Endometrium (tissue), 2 donors: Measurements from ENCODE around the gene MYH11.
"Not testable (repeated sequence)": the region's sequence is repeated elsewhere in the genome, so short reads cannot be mapped to it uniquely, and the experiment has no call there.

Experiments used
- FAIRE-seq: peaks from 2 replicates; lab custom pipeline; 2012; peaks lifted over from hg19 to GRCh38; lab: Jason Lieb, UNC
- donor health status: control.
- donor health status: control.

Gene MYH11

GRCh38 chr16:15839204-15839603 is 17.6 kb downstream of the MYH11 start:
- not testable (repeated sequence) for FAIRE-seq

GRCh38 chr16:15837761-15838160 is 19.1 kb downstream of the MYH11 start:
- FAIRE-seq, result no peak

GRCh38 chr16:15836965-15837611 is 19.7 kb downstream of the MYH11 start:
- no peak for FAIRE-seq

- FAIRE-seq, result no peak
Observed at GRCh38 chr16:15836074-15836473, 20.8 kb downstream of the MYH11 start.

GRCh38 chr16:15835136-15835878 is 21.5 kb downstream of the MYH11 start:
- FAIRE-seq, result no peak

- no peak for FAIRE-seq
Observed at GRCh38 chr16:15834502-15834901, 22.3 kb downstream of the MYH11 start.

- no peak for FAIRE-seq
Observed at GRCh38 chr16:15833541-15833940, 23.3 kb downstream of the MYH11 start.

GRCh38 chr16:15832241-15832640 is 24.6 kb downstream of the MYH11 start:
- FAIRE-seq, result no peak

GRCh38 chr16:15830832-15831451 is 25.9 kb downstream of the MYH11 start:
- no peak for FAIRE-seq

GRCh38 chr16:15829460-15829859 is 27.4 kb downstream of the MYH11 start:
- FAIRE-seq, result no peak

- FAIRE-seq, result no peak
Observed at GRCh38 chr16:15827709-15828343, 29.0 kb downstream of the MYH11 start.

GRCh38 chr16:15827299-15827698 is 29.5 kb downstream of the MYH11 start:
- FAIRE-seq, result no peak

- no peak for FAIRE-seq
Observed at GRCh38 chr16:15825750-15826305, 31.0 kb downstream of the MYH11 start.

- FAIRE-seq, result no peak
Observed at GRCh38 chr16:15822957-15823356, 33.9 kb downstream of the MYH11 start.

- no peak for FAIRE-seq
Observed at GRCh38 chr16:15820837-15821236, 36.0 kb downstream of the MYH11 start.

- FAIRE-seq, result no peak
Observed at GRCh38 chr16:15819046-15819445, 37.8 kb downstream of the MYH11 start.

GRCh38 chr16:15817446-15817845 is 39.4 kb downstream of the MYH11 start:
- no peak for FAIRE-seq

- no peak for FAIRE-seq
Observed at GRCh38 chr16:15816228-15816627, 40.6 kb downstream of the MYH11 start.

GRCh38 chr16:15812401-15812750 is 44.5 kb downstream of the MYH11 start:
- not testable (repeated sequence) for FAIRE-seq

GRCh38 chr16:15811481-15812400 is 45.1 kb downstream of the MYH11 start:
- no peak for FAIRE-seq

- no peak for FAIRE-seq
Observed at GRCh38 chr16:15810949-15811348, 45.9 kb downstream of the MYH11 start.

- no peak for FAIRE-seq
Observed at GRCh38 chr16:15810411-15810810, 46.4 kb downstream of the MYH11 start.
